Hematopoietic multipotent progenitor cell (in vitro differentiated cells): ENCODE data around the gene FAM43B. TPM values are rescaled to one million over a fixed set of nuclear protein-coding genes. Genes with fewer than 3 reads are reported as not detected.

Experiments used
- DNase-seq, 3 donors: peaks; one replicate each; pipeline ENCODE4 v3.0.0-alpha.2; 2011 to 2015; ENCODE audit warnings: low read depth in 2 of 3, low spot score in 2 of 3
- total RNA-seq: library from RNA; depleted of rRNA; stranded (reverse); fragments of >200 nt; gene quantifications from one replicate; pipeline ENCODE4 v1.2.3, GENCODE V29; 2012

The FAM43B gene
- total RNA-seq, 1 donor = under 0.01 TPM

DNA sequence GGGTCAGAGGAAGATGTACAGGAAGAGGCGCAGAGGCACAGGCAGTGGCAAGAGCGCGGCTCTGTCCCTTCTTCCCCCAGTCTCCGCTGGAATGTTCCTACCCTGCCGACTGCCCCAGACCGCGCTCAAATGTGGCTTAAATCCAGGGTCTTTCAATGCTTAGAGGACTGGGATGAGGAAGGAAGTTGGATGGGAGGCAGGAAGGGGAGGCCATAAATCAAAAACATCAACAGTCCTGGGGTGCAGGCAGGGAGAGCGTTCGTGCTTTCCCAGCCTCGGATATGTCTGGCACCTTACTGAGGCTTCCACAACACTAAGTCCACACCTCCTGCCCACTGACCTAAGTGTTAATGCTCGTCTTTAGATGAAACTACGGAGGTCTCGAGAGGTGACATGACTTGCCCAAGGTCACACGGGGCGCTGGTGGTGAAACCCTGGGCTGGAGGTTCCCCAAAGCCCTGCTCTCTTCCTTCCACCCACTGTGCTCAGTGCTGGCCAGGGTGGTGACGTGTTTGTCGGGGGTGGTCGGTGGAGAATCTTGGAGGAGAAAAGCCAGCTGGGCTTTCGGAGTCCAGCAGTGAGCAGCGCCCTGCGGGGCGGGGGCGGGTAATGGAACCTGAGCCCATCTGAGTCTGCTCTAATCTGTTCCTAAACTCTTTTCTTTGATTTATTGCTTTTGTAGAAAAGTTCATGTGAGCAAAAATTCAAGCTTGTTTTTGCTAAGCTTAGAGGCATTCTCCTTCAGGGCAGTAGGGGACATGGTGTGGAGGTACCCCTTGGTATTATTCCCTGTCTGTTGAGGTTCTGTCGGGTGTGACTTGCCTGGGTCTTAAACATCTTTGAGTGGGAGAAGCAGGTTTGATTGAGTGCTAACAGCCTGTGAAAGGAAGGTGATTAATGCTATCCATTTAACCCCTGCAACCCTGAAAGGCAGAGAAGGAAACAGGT lies 37.2 kb downstream of the FAM43B start:
- DNase-seq = no peak

DNA sequence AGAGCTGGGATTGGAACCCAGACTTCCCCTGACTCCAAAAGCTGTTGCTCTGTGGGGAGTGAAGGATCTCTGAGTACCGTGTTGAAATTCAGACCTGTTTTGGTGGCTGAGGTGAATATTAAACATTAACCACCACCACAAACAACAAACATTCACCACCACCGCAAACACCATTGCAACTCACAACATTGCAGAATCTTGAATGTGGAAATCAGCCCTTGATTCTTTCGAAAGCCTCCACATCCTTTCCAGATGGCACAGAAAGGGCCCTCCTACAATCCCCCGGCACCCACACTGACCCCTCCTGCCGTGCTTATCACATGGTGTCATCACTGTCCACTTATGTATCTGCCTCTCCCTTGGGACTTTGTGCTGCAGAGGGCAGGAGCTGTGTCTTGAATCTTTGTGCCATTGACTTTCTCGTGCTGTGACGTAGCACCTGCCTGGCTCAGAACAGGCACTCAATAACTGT lies 38.0 kb downstream of the FAM43B start:
- no peak for DNase-seq

DNA sequence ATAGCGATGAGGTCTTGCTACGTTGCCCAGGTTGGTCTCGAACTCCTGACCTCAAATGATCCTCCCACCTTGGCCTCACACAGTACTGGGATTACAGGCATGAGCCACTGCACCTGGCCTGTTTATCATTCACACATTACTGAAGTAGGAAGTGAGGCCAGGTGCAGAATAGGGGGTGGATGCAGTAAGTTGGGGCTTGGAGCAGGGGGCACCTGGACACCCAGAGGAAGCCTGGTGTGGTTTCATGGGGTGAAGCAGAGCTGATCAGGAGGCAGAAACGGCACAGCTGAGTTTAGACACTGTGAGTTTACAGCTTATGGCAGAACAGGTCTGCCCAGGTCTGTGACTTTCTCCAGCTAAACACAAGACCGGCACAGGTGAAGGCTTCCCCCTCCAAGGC lies 41.4 kb downstream of the FAM43B start:
- peak in 2 of 3 donors; percentile 17 to 69 for DNase-seq

DNA sequence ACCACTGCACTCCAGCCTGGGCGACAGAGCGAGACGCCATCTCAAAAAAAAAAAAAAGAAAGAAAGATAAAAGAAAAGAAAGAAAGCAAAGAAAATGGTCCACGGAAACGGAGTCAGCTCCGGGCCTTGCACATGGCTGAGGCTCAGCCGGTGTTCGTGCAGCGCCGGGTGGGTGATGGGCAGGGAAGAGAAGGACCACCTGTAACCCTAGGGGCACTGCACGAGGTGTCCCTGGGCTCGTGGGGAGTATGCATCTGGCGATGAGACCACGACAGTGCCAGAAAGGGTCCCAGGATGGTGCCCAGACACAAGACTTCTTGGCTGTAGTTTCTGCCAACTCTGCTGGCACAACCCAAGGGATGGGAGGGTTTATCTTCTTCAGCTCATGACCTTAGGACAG lies 42.4 kb downstream of the FAM43B start:
- no peak for DNase-seq

DNA sequence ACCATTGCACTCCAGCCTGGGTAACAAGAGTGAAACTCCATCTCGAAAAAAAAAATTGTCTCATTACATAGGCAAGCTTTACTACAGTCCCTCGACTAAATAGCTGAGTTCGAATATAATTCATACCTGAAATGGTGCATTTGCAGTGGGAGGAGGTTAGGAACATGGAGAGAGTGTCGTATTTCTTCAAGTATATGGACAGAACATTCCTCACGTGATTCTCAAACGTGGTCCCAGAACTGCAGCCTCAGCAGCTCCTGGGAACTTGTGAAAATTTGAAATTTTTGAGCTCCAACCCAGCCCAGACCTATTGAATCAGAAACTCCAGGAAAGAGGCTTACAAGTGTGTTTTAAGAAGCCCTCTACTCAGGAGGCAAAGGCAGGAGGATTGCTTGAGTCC lies 43.7 kb downstream of the FAM43B start:
- no peak for DNase-seq

DNA sequence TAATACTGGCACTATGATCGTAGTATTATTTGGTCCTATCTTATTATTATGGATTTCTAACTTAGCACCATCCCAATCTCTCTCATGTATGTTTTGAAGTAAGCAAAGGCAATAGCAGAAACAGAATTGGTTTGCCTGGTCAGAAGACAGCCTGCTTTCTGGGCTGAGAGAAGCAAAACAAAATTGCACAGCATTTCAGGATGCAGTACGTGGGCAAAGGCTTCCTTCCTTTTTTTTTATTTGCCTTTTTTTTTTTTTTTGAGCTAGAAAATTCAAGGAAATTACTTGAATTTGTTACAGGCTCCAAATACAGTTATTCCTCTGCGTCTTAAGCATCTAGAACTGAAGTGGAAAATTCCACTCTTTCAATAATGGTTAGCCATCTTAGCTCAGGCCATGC lies 45.3 kb downstream of the FAM43B start:
- peak in 2 of 3 donors; percentile 22 to 32 for DNase-seq

DNA sequence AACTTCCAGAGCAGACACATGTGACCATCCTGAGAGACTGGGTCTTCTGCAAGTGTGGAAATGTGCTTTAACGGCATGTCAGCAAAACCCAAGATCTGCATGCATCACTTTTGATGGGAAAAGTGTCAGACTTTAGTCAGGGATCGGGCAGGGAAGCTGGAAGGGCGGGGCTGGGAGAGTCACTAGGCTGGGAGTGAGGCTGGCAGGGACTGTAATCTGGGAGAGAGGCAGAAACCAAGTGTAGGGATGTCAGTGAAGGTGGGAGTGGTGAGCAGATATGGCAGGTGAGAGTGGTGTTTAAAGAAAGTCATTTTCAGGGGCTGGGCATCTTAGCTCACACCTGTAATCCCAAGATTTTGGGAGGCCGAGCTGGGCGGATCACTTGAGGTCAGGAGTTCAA lies 47.8 kb downstream of the FAM43B start:
- DNase-seq = no peak

DNA sequence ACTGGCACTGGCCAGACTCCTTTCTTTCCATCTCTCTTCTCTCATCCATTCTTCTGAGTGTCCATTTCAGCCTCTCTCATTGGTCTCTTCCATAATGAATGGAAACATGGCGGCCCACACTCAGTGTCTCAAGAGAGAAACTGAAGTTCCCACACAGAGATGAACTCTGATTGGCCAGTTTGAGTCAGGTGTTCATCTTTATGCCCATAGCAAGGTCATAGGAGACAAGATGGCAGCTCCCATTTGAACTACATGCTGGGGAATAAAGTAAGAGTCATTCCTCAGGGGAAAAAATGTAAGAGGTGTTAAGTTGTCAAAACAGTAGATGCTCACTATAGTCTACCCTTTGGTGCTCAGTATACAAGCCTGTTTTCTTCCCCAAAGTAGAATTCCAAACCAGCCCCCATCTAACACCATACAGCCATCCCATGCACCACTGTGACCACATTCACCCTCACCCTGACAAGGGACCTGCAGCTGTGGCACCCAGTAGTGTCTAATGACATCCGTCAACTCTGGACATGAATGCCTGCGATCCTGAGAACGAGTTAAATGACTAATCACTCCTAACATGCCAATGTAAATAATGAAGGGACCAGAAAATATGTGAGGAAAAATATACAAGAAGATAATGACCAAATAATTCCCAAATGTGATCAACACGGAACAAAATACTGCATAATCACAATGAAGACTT lies 48.9 kb downstream of the FAM43B start:
- no peak for DNase-seq

DNA sequence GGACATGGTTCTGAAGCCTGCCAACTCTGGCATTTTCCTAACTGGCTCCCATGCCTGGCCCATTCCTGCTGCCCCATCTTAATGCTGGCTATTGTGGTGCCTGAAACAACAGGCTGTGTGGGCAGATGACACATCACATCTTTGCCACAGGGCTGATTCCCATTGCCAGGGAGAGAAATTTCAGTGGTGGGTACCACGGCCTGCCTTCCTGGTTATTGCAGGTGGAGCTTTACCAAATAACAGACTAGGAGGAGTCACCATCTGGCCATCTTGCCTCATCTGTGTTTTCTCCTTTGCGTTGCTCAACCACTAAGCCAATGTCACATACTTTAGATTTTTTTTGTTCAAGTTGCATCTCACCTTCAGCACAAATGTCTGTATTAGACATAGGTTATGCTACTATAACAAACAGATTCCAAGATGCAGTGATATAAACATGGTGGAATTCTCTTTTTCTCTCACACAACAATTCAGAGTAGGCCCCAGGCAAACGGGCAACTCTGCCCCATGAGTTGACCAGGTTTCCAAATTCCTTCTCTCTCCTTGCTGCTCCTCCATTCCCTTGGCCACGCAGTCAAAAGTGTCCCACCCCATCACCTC lies 50.6 kb downstream of the FAM43B start:
- no peak for DNase-seq

DNA sequence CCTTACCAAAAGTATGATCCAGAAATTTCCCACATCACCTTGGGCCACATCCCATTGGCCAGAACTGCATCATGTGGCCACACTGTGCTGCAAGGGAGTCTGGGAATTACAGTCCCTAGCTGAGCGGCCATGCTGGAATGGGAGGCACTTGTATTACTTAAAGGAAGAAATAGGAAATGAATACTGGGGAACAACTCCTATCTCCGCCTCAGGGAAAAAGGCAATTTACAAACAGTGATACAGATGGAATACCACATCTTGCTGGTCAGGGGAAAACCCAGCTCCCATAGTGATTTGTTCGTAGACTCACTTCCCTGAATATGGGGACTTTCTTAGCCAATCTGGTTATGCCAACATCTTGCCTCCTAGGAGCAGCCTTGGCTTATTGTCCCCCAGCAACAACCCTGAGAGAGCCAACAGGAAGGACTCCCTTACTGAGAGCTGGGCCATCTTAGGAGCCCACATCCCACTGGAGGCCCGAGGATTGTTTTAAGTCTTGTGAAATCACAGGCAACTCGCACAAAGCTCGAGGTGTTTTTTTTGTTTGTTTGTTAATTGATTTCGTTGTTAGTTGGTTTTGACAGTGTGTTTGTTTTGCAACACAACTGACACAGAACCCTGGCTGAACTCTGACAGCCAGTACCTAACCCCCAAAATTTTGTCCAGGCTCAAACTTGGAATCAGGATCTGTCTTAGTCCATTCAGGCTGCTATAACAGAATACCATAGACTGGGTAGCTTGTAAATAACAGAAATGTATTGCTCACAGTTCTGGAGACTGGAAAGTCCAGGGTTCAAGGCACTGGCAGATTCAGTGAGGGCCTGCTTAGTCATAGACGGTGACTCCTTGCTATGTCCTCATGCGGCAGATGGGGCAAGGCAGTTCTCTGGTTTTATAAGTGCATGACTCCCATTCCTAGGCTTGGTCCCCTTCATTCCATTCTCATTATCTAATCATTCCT lies 51.4 kb downstream of the FAM43B start:
- no peak for DNase-seq

Other genes starting within 250 kb of the FAM43B start
- gene CAMK2N1, start 66.4 kb upstream of the FAM43B start, total RNA-seq = not detected
- 25.3 TPM for gene MUL1, start 44.4 kb upstream of the FAM43B start, total RNA-seq
- gene CDA, start 36.5 kb downstream of the FAM43B start, total RNA-seq = 0.27 TPM
- gene PINK1, start 80.9 kb downstream of the FAM43B start, total RNA-seq = 53.3 TPM
- 277 TPM for gene DDOST, start 108.8 kb downstream of the FAM43B start, total RNA-seq
- gene KIF17, start 165.4 kb downstream of the FAM43B start, total RNA-seq = 0.27 TPM
- not detected for gene SH2D5, start 180.1 kb downstream of the FAM43B start, total RNA-seq
- 104 TPM for gene HP1BP3, start 234.7 kb downstream of the FAM43B start, total RNA-seq